WERI-Rb-1 (cell line): ENCODE data around the gene PLAU.
A peak's percentile ranks its signal among the peaks of the same experiment; 100 is the strongest.

Experiments used
- DNase-seq: peaks from one replicate; pipeline ENCODE4 v3.0.0-alpha.2; 2020
- H3K27ac ChIP-seq: fragments of 250-450 bp; sonication (Bioruptor Pico); 2 replicates; pipeline ENCODE4 v1.5.1; 2020; ENCODE audit warnings: mild to moderate bottlenecking, moderate library complexity
- H3K27me3 ChIP-seq: fragments of 250-450 bp; sonication (Bioruptor Pico); 2 replicates; pipeline ENCODE4 v1.5.1; 2021; ENCODE audit warnings: mild to moderate bottlenecking, low read depth, moderate library complexity; ENCODE audit not compliant: insufficient read depth, severe bottlenecking
- H3K36me3 ChIP-seq: fragments of 250-450 bp; sonication (Bioruptor Pico); 2 replicates; pipeline ENCODE4 v1.5.1; 2020; ENCODE audit warnings: mild to moderate bottlenecking, moderate library complexity
- H3K4me3 ChIP-seq: 2 replicates; pipeline ENCODE4 v1.5.1; 2011; ENCODE audit warnings: low read depth, mild to moderate bottlenecking, control low read depth, low read length
- H3K9me3 ChIP-seq: fragments of 250-450 bp; sonication (Bioruptor Pico); 2 replicates; pipeline ENCODE4 v1.5.1; 2021; ENCODE audit warnings: mild to moderate bottlenecking, moderate library complexity; ENCODE audit not compliant: severe bottlenecking
- TF ChIP-seq, protein P1 (sequence below): IDR thresholded peaks from 2 replicates; pipeline ENCODE4 v1.5.1; 2011; ENCODE audit warnings: low read depth, mild to moderate bottlenecking, control low read depth, inconsistent platforms, low read length

Gene PLAU

DNA sequence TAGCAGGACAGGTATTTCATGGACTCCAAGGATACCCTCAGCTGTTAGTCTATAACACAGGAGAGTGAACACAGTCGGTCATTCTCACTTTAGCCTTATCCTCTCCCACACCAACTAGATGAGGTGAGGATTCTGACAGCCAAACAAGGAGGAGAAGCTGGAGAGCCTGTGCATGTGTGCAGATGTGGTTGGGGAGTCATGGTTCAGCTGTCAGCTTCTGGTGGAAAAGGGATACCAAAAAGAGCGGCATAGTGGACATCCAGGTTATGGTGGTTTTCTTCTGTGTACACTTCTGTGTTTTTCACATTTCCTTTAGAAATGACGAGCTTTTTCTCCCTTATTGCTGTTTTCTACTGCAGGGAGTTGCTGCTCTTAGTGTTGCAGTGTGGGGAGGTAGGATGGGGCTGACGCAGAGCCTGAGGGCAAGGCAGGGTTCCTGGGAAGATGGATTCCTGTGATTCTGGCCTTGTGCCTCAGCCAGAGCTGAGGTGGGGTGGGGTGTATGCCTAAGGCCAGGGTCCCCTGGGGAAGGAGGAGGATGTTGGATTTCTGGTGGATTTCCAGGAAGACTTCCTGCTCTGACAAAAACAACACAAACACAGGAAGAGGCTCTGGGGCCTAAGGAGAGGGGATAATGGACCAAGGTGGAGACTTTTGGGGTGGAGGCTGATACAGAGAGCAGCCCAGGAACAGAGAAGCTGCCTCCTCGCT is 26.6 kb downstream of the PLAU start:
- H3K36me3 ChIP-seq: no peaks in the 10 kb centered on the region
- DNase-seq: no peak
- H3K9me3 ChIP-seq: no peaks in the 10 kb centered on the region
- no peaks in the 10 kb centered on the region for H3K27me3 ChIP-seq
- no peak overlapping the region for H3K4me3 ChIP-seq
- no peak overlapping the region for H3K27ac ChIP-seq
- TF ChIP-seq, protein P1, sequence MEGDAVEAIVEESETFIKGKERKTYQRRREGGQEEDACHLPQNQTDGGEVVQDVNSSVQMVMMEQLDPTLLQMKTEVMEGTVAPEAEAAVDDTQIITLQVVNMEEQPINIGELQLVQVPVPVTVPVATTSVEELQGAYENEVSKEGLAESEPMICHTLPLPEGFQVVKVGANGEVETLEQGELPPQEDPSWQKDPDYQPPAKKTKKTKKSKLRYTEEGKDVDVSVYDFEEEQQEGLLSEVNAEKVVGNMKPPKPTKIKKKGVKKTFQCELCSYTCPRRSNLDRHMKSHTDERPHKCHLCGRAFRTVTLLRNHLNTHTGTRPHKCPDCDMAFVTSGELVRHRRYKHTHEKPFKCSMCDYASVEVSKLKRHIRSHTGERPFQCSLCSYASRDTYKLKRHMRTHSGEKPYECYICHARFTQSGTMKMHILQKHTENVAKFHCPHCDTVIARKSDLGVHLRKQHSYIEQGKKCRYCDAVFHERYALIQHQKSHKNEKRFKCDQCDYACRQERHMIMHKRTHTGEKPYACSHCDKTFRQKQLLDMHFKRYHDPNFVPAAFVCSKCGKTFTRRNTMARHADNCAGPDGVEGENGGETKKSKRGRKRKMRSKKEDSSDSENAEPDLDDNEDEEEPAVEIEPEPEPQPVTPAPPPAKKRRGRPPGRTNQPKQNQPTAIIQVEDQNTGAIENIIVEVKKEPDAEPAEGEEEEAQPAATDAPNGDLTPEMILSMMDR: no peak

DNA sequence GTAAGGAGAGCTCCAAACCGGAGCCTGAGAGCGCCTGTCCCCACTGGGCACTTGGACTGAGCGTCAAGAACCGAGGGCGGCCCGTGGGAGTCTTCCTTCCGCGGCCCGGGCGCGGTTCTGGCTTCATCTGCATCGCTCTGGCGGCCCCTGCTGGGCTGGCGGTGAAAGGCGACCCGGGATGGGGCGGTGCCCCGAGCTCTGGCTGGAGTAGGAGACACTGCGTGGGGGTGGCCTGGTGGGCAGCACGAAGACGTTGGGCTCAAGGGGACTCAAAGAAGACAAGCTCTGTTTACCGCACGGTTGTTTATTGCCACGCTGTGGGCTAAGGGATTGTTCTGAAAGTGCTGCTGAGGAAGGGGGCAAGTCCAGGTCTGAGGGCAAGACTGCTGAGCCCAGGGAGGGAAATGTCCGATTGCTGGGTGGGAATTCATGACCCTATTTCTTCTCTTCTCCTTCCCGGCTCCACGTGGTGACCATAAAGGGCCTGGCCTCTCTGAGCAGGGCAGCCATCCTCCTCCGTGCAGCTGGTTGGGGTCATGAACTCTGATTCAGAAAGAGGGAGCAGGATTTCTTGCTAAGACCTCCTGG is 29.8 kb downstream of the PLAU start:
- Histone ChIP-seq H3K4me3 (peak overlapping the region; percentile 3; the same call in 1 of the 2 replicates), H3K27me3 (no peaks in the 10 kb centered on the region), H3K27ac (no peak overlapping the region), H3K9me3 (no peaks in the 10 kb centered on the region), H3K36me3 (no peaks in the 10 kb centered on the region)
- TF ChIP-seq, protein P1: peak; percentile 94
- peak; percentile 78 for DNase-seq

DNA sequence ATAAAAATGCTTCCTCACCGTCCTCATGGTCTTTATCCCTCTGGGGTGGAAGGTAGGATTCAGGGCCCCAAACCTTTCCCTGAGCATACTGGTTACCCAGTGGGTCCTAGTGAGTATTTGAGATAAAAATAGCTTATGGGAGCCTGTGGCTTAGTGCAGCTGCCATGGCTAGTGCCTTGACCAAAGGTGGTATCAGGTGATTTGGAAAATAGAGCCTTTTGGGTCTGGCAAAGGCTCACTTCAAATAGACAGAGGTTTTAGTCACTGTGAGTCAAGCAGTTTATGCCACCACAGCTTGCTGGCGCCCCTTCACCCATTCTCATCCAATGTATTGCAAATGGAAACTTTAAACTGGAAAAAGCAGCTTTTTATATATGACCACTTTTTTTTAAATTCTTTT is 30.4 kb downstream of the PLAU start:
- H3K36me3 ChIP-seq: no peaks in the 10 kb centered on the region
- DNase-seq: no peak
- TF ChIP-seq, protein P1: no peak
- H3K4me3 ChIP-seq: no peak overlapping the region; the same call in 1 of the 2 replicates
- no peaks in the 10 kb centered on the region for H3K27me3 ChIP-seq
- H3K9me3 ChIP-seq: no peaks in the 10 kb centered on the region
- no peak overlapping the region for H3K27ac ChIP-seq

DNA sequence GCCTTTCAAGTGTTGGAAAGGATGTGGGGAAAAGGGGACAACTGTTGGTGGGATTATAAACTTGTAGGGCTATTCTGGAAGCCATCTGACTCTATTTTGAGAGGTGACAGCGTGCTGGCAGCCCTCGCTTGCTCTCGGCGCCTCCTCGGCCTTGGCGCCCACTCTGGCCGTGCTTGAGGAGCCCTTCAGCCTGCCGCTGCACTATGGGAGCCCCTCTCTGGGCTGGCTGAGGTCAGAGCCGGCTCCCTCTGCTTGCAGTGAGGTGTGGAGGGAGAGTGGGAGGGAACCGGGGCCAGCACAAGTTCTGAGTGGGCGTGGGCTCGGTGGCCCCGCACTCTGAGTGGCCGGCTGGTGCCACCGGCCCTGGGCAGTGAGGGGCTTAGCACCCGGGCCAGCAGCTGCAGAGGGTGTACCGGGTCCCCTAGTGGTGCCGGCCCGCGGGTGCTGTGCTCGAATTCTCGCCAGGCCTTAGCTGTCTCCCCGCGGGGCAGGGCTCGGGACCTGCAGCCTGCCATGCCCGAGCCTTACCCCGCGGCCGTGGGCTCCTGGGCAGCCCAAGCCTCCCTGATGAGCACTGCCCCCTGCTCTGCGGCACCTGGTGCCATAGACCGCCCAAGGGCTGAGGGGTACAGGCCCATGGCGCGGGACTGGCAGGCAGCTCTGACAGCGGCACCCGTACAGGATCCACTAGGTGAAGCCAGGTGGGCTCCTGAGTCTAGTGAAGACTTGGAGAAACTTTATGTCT is 33.6 kb downstream of the PLAU start:
- no peak for DNase-seq
- H3K27me3 ChIP-seq: no peaks in the 10 kb centered on the region
- TF ChIP-seq, protein P1: no peak
- H3K27ac ChIP-seq: no peak overlapping the region
- H3K36me3 ChIP-seq: no peaks in the 10 kb centered on the region
- no peaks in the 10 kb centered on the region for H3K9me3 ChIP-seq
- H3K4me3 ChIP-seq: no peak overlapping the region

DNA sequence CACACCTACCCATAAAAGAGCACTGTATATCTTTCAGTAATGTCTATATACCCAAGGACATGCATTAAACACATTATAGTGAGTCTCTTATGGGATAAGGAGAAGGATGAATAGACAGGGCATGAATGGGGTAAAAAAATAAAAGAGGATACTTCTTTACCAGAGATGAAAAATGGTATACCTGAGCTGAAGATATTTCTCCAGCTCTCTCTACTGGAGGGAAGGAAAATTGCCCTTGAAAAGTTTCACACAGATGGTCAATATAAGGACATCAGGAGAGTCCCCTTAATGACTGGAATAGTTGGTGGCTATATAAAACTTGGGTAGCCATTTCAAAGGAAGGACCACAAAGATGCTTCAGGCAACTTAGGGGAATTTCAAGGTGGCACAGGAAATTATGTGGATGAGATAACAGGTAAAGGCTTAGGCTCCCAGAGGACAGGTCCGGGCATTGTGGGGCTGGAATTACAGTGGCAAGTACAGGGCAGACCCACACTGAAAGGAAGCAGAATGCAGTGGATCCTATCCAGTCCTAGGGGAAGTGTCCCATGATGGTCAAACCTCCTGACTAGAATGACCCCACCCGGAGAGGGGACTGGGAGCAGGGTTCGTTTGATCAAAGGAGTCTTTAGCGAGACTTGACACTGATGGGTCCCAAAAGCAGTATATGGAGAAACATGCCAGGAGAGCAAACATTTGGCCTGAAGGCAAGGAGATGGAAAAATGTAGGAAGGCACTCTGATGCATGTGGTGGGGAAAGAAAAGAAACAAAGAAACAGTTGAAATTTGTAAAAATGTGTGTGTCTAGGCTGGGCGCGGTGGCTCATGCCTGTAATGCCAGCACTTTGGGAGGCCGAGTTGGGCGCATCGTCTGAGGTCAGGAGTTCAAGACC is 35.6 kb downstream of the PLAU start:
- no peak overlapping the region for H3K4me3 ChIP-seq
- TF ChIP-seq, protein P1: no peak
- H3K36me3 ChIP-seq: no peaks in the 10 kb centered on the region
- H3K9me3 ChIP-seq: no peaks in the 10 kb centered on the region
- no peaks in the 10 kb centered on the region for H3K27me3 ChIP-seq
- DNase-seq: no peak
- H3K27ac ChIP-seq: no peak overlapping the region
